Stimulated activated CD8-positive, alpha-beta memory T cell treated with anti-CD3 and anti-CD28 coated beads, Interleukin-4, amount 100 ng/mL, for 24 hours (primary cell): ENCODE measurements around the gene GIMAP6.
"Not testable (repeated sequence)": the region's sequence is repeated elsewhere in the genome, so short reads cannot be mapped to it uniquely, and the experiment has no call there.

ENCODE experiments used
- DNase-seq: peaks from one replicate; pipeline ENCODE4 v3.0.0-alpha.2; 2020; ENCODE audit warnings: low read depth

The GIMAP6 gene

GRCh38 chr7:150585199-150585598 lies 47.0 kb downstream of the GIMAP6 start:
- DNase-seq = no peak

- no peak for DNase-seq
These were observed 51.4 kb downstream of the GIMAP6 start for GRCh38 chr7:150580638-150581394.

- DNase-seq = not testable (repeated sequence)
These were observed 52.1 kb downstream of the GIMAP6 start for GRCh38 chr7:150579979-150580637.
